Keratinocyte (primary cell): ENCODE results near the gene NMNAT2. TPM values are rescaled to one million over a fixed set of nuclear protein-coding genes. Genes with fewer than 3 reads are reported as not detected.

Source experiments
- DNase-seq: peaks from one replicate; pipeline ENCODE4 v3.0.0-alpha.2; 2011; ENCODE audit warnings: low read depth, missing footprints, low spot score
- FAIRE-seq: peaks from 2 replicates; lab custom pipeline; 2011; peaks lifted over from hg19 to GRCh38; lab: Jason Lieb, UNC
- H2AFZ ChIP-seq: 2 replicates; pipeline ENCODE4 v1.6.0; 2012; ENCODE audit warnings: low read length, control low read depth, inconsistent platforms; ENCODE audit not compliant: control insufficient read depth
- H3K27ac ChIP-seq: 2 replicates; pipeline ENCODE4 v1.5.1; 2011; ENCODE audit warnings: low read length; ENCODE audit not compliant: control insufficient read depth, insufficient read depth
- H3K27me3 ChIP-seq: 3 replicates; pipeline ENCODE4 v1.6.0; 2011; ENCODE audit warnings: low read length; ENCODE audit not compliant: control insufficient read depth, insufficient read depth; ENCODE audit errors: extremely low read depth
- H3K36me3 ChIP-seq, 2 experiments: 2 replicates in 1 of 2; 3 replicates in 1 of 2; pipeline ENCODE4 v1.5.1; 2011; ENCODE audit warnings: low read length in 2 of 2, mild to moderate bottlenecking in 1 of 2; ENCODE audit not compliant: control insufficient read depth in 2 of 2, insufficient read depth in 2 of 2; ENCODE audit errors: extremely low read depth in 1 of 2
- H3K4me1 ChIP-seq: 3 replicates; pipeline ENCODE4 v1.5.1; 2011; ENCODE audit warnings: low read length; ENCODE audit not compliant: control insufficient read depth, insufficient read depth; ENCODE audit errors: extremely low read depth
- H3K4me2 ChIP-seq: 3 replicates; pipeline ENCODE4 v1.6.0; 2011; ENCODE audit warnings: low read depth, low read length; ENCODE audit not compliant: control insufficient read depth, insufficient read depth; ENCODE audit errors: extremely low read depth
- H3K4me3 ChIP-seq, 3 experiments: fragments of 200-600 bp in 1 of 3; sonication (generic) in 1 of 3; 2 replicates in 2 of 3; 3 replicates in 1 of 3; pipeline ENCODE4 v1.5.1; 2011 to 2016; ENCODE audit warnings: low read length in 3 of 3, mild to moderate bottlenecking in 3 of 3, control low read depth in 2 of 3, inconsistent platforms in 1 of 3, low read depth in 1 of 3, mixed read lengths in 1 of 3, mixed run types in 1 of 3, moderate library complexity in 1 of 3; ENCODE audit not compliant: control insufficient read depth in 2 of 3, insufficient read depth in 2 of 3; ENCODE audit errors: extremely low read depth in 1 of 3
- H3K79me2 ChIP-seq: 2 replicates; pipeline ENCODE4 v1.6.0; 2012; ENCODE audit warnings: low read length; ENCODE audit not compliant: control insufficient read depth, insufficient read depth
- H3K9ac ChIP-seq: 3 replicates; pipeline ENCODE4 v1.6.0; 2011; ENCODE audit warnings: low read length; ENCODE audit not compliant: control insufficient read depth, insufficient read depth; ENCODE audit errors: extremely low read depth
- H3K9me1 ChIP-seq: 3 replicates; pipeline ENCODE4 v1.6.0; 2011; ENCODE audit warnings: low read length; ENCODE audit not compliant: control insufficient read depth, insufficient read depth; ENCODE audit errors: extremely low read depth
- H3K9me3 ChIP-seq: 2 replicates; pipeline ENCODE4 v1.5.1; 2012; ENCODE audit warnings: low read depth, low read length; ENCODE audit not compliant: control insufficient read depth
- H4K20me1 ChIP-seq: 3 replicates; pipeline ENCODE4 v1.6.0; 2011; ENCODE audit warnings: low read length; ENCODE audit not compliant: control insufficient read depth, insufficient read depth; ENCODE audit errors: extremely low read depth
- EZH2 ChIP-seq: IDR thresholded peaks from one replicate; pipeline ENCODE4 v1.6.1; 2012; ENCODE audit warnings: inconsistent platforms, mild to moderate bottlenecking, low read length, moderate library complexity
- dilution Hi-C: fragments of 300-500 bp; cut with MboI; formaldehyde crosslinking; loops from one replicate; pipeline ENCODE4 v1.7.0; 2020; ENCODE audit warnings: low sequenced_read_pairs; ENCODE audit not compliant: extremely low pct_ligation_motif_present
- polyA plus RNA-seq, 5 experiments: library from polyadenylated mRNA; depleted of rRNA in 3 of 5; stranded (reverse) in 3 of 5; stranded (forward) in 1 of 5; unstranded in 1 of 5; fragments of >200 nt; gene quantifications; 1 replicate in 1 of 5; 2 replicates in 3 of 5; 3 replicates in 1 of 5; pipeline versions ENCODE4 v1.2.1 to v1.2.3, GENCODE V29; 2011 to 2012; ENCODE audit warnings: missing spikeins in 2 of 5, low read depth in 1 of 5, low replicate concordance in 1 of 5
- TF ChIP-seq, protein P1 (sequence below), 3 experiments: IDR thresholded peaks in 1 of 3; conservative IDR thresholded peaks in 1 of 3; optimal IDR thresholded peaks in 1 of 3; 2 replicates in 2 of 3; 3 replicates in 1 of 3; pipeline versions ENCODE3 to v1.5.1; 2011; ENCODE audit warnings: low read length in 3 of 3, mild to moderate bottlenecking in 3 of 3, moderate library complexity in 2 of 3, control low read depth in 1 of 3, inconsistent platforms in 1 of 3; ENCODE audit not compliant: insufficient read depth in 2 of 3; ENCODE audit errors: extremely low read depth in 1 of 3

NMNAT2 gene
- polyA plus RNA-seq, 1 donor (not counting 4 experiments of a cell fraction or from before 2014, with no cell fraction given), result 0.72 TPM

DNA sequence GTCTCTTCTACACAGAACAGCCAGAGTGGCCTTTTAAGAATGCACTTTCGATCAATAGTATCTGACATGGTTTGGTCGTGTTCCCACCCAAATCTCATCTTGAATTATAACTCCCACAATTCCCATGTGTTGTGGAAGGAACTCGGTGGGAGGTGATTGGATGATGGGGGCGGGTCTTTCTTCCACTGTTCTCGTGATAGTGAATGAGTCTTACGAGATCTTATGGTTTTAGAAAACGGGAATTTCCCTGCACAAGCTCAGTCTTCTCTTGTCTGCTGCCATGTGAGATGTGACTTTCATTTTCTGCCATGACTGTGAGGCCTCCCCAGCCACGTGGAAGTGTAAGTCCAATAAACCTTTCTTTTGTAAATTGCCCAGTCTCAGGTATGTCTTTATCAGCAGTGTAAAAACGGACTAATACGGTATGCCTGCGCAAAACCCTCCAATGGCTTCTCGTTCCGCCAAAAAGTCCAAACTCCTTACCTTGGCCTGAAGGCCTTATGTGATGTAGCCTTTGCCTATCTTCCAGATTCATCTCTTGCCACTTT is 31.1 kb upstream of the NMNAT2 start:
- no peak overlapping the region for H3K9ac ChIP-seq
- no peaks in the 10 kb centered on the region for H3K36me3 ChIP-seq
- H3K4me2 ChIP-seq, result no peak overlapping the region
- no peak for DNase-seq
- dilution Hi-C loops, result no loop called here
- TF ChIP-seq, protein P1, sequence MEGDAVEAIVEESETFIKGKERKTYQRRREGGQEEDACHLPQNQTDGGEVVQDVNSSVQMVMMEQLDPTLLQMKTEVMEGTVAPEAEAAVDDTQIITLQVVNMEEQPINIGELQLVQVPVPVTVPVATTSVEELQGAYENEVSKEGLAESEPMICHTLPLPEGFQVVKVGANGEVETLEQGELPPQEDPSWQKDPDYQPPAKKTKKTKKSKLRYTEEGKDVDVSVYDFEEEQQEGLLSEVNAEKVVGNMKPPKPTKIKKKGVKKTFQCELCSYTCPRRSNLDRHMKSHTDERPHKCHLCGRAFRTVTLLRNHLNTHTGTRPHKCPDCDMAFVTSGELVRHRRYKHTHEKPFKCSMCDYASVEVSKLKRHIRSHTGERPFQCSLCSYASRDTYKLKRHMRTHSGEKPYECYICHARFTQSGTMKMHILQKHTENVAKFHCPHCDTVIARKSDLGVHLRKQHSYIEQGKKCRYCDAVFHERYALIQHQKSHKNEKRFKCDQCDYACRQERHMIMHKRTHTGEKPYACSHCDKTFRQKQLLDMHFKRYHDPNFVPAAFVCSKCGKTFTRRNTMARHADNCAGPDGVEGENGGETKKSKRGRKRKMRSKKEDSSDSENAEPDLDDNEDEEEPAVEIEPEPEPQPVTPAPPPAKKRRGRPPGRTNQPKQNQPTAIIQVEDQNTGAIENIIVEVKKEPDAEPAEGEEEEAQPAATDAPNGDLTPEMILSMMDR (optimal IDR thresholded peaks at IDR 0.05 in 1 of 3, IDR thresholded peaks at IDR 0.05 in 1 of 3, conservative IDR thresholded peaks at IDR 0.05 in 1 of 3; ENCODE audit: extremely low read depth in 1 of 3, insufficient read depth in 2 of 3, low read length in 3 of 3), result no peak
- TF ChIP-seq EZH2, result no peak
- no peaks in the 10 kb centered on the region for H3K27me3 ChIP-seq
- H3K4me3 ChIP-seq, result no peak overlapping the region
- no peaks in the 10 kb centered on the region for H3K9me3 ChIP-seq
- H3K79me2 ChIP-seq, result no peaks in the 10 kb centered on the region
- H2AFZ ChIP-seq, result no peak overlapping the region
- no peaks in the 10 kb centered on the region for H3K9me1 ChIP-seq
- no peak overlapping the region for H3K27ac ChIP-seq
- no peaks in the 10 kb centered on the region for H4K20me1 ChIP-seq
- peaks cover 11% of the 10 kb centered on the region for H3K4me1 ChIP-seq
- FAIRE-seq, result no peak

DNA sequence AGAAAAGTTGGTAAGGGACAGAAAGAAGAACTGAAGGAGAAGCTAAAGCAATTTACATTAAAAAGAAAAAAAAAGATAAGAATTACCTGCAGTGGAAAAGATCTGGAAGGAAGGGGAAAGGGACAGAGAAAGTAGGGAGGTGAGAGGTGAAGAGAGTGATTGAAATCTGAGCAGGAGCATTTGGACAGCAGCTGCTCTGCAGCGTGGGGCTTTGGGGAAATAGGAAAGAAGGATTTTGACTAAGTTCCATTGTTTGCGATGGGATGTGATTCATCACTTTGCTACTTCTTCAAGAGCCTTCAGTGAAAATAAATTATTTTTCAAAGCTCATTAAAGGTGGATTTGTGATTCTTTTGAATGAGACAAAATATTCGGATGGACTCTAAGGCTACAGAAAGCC is 26.1 kb upstream of the NMNAT2 start:
- Histone ChIP-seq H4K20me1 (no peaks in the 10 kb centered on the region), H3K27ac (no peak overlapping the region), H3K4me3 (no peak overlapping the region), H3K9me1 (no peaks in the 10 kb centered on the region), H2AFZ (no peak overlapping the region), H3K36me3 (no peaks in the 10 kb centered on the region), H3K4me1 (no peaks in the 10 kb centered on the region), H3K79me2 (no peaks in the 10 kb centered on the region), H3K9me3 (no peaks in the 10 kb centered on the region), H3K9ac (no peak overlapping the region), H3K27me3 (peaks cover 6% of the 10 kb centered on the region), H3K4me2 (no peak overlapping the region)
- no peak for TF ChIP-seq EZH2
- TF ChIP-seq, protein P1 (optimal IDR thresholded peaks at IDR 0.05 in 1 of 3, IDR thresholded peaks at IDR 0.05 in 1 of 3, conservative IDR thresholded peaks at IDR 0.05 in 1 of 3; ENCODE audit: extremely low read depth in 1 of 3, insufficient read depth in 2 of 3, low read length in 3 of 3), result no peak
- DNase-seq (no peak), FAIRE-seq (no peak)
- dilution Hi-C loops, result no loop called here
